HTR-8/SVneo (cell line): ENCODE data around the gene POU2AF2.
"Not testable (repeated sequence)": the region's sequence is repeated elsewhere in the genome, so short reads cannot be mapped to it uniquely, and the experiment has no call there.

ENCODE experiments used
- DNase-seq: peaks from one replicate; pipeline ENCODE4 v3.0.0; 2011; ENCODE audit warnings: low spot score, mixed read lengths; ENCODE audit not compliant: insufficient read length
- FAIRE-seq: peaks from 2 replicates; lab custom pipeline; 2011; peaks lifted over from hg19 to GRCh38; lab: Jason Lieb, UNC

Gene POU2AF2

DNA sequence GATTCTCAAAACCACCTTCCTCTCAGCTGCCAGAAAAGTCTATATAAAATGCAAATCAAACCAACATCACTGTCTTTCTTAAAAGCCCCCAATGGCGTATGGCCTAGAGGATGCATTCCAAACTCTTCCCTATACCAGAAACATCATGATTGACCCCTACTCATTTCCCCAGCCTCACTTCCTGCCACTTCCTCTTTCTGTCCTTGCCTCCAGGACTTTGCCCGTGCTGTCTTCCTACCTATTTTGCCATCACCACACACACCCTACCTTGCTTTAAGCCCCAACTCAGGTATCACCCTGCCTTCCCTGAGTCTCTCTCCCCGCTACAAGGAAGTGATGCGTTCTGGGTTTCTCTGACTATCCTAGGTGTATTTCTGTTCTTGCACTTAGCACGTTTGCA lies 8.1 kb downstream of the POU2AF2 start:
- FAIRE-seq: no peak
- no peak for DNase-seq

DNA sequence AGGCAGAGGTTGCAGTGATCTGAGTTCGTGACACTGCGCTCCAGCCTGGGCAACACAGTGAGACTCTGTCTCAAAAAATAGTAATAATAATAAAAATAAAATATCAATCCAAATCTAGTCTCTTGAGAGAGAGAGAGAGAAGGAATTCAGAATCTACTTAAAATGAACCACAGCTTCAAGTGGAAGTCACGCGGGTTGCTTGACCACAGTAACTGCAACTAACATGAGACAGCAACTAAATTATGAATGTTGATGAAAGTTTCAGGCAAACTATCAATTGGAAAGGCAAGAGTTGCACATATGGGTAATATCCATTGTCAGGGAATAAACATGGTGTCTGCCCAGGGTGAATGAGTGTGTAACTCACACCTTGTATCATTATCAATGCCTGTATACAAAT lies 12.5 kb downstream of the POU2AF2 start:
- FAIRE-seq (no peak), DNase-seq (no peak)

DNA sequence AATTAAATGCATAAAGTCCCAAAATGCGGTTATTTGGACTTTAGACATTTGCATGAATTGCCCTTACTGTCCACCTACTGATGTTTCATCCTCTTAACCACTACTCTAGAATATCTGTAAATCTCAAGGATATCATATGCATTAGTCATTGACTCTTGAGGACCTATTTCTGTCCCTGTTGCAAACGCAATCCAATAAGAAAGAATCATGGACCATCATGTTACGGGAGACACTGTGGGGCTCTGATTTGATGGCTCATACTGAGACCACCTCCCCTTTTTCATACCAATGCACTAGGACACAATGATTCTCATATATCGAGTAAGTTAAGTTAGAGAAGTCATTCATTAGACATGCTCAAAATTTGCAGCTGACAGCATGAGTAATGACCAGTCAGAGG lies 14.4 kb downstream of the POU2AF2 start:
- FAIRE-seq (no peak), DNase-seq (no peak)

DNA sequence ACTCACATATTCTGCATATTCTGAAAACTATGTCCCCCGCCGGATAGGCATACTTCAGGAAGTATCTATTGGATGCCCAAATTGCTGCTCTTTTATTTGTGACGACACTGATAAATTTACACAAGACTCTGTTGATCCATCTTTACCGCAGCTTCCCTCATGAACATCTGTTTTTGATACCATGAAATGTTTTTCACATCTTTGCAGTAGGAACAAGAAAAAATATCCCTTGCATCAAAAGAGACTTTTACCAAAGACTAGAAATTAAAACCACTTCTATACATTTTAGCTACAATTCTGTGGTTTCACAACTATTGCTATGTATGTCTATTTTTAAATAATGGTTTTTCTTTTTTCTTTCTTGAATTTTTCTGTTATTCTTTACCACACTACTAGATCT lies 15.3 kb downstream of the POU2AF2 start:
- DNase-seq (no peak), FAIRE-seq (no peak)

DNA sequence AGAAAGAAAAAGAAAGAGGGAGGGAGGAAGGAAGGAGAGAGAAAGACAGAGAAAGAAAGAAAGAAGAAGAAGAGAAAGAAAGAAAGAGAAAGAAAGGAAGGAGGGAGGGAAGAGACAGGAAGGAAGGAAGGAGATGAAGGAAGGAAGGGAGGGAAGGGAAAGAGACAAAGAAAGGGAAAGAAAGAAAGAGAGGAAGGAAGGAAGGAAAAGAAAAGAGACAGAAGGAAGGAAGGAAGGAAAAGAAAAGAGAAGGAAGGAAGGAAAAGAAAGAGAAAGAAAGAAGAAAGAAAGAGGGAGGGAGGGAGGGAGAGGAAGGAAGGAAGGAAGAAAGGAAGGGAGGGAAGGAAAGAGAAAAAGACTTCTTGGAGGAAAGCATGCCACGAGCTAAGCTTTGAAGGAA lies 19.1 kb downstream of the POU2AF2 start:
- DNase-seq (no peak), FAIRE-seq (no peak)

DNA sequence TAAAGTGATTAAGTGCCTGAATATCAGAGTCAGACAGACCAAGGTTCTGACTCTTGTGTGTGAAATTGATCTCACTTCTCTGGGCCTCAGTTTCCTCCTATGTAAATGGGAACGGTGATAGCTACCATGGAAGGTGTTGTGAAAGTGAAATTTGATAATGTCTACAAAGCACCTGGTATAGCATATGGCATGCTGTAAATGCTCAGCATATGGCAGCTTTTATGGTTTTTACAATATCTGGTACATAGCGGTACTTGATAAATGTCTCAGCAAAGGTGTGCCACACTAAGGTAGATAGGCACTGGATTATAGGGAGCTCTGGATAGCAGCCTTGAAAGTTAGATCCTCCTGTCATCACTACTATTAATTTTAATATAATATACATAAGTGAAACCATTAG lies 19.9 kb downstream of the POU2AF2 start:
- DNase-seq: no peak
- FAIRE-seq: no peak

DNA sequence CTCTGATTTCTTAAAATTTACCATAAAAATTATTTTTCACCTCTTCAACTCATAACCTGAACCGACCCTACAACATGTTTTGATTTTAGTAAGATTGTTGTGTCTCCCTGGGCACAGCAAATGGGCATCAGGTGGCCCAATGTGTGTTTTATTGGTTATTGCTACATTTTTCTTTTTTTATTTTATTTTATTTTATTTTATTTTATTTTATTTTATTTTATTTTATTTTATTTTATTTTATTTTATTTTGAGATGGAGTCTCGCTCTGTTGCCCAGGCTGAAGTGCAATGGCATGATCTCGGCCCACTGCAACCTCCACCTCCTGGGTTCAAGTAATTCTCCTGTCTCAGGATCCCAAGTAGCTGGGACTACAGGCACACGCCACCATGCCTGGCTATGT lies 22.8 kb downstream of the POU2AF2 start:
- DNase-seq, FAIRE-seq: not testable (repeated sequence)

DNA sequence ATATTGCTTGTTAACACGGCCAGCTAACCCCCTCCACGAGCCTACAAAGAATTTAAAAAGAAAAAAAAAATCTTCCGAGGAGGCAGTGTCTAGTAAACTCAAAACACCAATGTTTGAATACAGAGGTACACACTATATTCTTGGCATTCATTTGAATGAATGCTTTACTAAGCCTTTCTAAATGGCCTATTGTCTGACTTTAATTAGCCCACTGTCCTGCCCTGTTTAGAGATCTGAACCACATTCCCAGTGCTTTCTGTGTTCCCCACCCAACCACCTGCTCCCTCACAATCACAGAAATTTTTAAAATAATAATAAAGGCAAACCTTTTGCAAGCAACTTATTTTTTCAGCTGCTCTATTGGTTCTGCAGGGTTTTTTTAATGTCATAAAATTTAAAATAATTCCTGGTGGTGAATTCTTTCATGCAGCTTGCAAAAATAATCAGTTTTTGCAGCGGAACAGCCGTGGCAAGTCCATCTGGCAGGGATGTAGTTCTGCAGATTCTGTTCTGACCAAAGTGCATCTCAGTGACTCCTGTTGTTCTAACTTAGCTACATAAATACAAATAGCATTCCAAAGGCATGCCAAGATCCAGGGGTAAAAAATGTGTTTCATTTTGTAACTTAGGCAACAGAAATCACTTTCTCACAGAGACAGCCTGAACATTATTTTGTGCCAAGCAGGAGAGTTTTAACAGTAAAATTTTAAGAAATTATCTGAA lies 23.8 kb downstream of the POU2AF2 start:
- FAIRE-seq: no peak

DNA sequence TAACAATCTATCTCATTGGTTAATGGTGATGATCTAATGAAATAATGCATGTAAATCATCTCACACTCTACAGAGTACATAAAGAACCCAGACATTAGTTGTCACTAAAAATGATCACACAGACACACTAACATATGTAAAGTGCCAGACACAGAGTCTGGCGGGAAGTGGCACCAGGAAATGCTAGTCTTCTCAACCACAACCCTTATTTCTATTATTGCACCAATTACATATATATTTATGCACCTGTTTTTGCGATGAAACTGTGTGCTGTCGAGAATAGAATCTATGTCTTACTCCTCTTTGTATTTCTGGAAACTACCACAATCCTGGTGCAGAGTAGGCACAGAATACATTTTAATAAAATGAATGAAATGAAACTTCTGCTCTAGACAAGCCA lies 26.9 kb downstream of the POU2AF2 start:
- FAIRE-seq (no peak), DNase-seq (no peak)

More for the DNA sequence above, 23.8 kb downstream of the POU2AF2 start:
- no peak for DNase-seq

DNA sequence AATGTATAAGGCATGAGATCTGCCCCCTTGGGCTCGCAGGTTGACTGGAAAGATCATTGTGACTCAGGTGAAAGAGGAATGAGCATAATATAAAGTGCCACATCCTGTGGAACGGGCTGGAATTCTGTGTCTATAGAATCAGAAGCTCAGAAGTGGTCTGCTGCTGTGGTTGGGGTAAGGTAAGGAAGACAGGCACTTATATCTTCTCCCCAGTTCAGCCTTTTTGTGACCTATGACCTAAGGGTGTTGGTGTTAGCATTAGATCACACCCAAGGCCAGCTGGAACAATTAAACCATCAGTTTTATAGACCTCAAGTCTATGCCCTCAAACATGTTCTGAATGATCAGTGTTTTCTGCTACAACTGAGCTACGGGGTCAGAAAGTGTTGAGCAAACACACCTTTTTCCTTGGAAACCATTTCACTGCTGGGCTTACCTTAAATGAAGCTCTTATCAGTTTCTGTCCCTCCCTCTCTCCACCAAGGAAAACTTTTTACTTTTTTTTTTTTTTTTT lies 37.1 kb downstream of the POU2AF2 start:
- FAIRE-seq: no peak
- no peak for DNase-seq

DNA sequence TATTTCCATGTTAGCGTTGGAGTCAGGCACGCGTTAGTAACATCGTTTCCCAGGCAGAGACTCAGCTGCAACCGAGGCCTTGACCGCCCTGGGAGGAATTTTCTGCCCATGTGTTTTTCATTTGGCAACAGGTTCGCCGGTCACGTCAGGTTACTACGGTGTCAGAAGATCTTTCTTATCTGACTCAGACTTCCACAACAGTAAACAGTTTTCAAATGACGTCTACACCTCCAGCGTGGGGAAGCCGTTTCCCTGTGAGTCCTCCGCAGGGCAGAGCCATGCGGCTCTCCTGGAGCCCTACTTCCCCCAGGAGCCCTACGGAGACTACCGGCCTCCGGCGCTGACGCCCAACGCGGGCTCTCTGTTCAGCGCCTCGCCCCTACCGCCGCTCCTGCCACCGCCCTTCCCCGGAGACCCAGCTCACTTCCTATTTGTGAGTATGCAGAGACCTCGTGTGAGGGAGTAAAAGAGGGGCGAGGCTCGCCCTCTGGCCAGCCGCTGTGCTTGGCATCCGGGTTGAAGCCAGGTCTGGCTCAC lies 38.5 kb downstream of the POU2AF2 start:
- FAIRE-seq: no peak
- DNase-seq: no peak

DNA sequence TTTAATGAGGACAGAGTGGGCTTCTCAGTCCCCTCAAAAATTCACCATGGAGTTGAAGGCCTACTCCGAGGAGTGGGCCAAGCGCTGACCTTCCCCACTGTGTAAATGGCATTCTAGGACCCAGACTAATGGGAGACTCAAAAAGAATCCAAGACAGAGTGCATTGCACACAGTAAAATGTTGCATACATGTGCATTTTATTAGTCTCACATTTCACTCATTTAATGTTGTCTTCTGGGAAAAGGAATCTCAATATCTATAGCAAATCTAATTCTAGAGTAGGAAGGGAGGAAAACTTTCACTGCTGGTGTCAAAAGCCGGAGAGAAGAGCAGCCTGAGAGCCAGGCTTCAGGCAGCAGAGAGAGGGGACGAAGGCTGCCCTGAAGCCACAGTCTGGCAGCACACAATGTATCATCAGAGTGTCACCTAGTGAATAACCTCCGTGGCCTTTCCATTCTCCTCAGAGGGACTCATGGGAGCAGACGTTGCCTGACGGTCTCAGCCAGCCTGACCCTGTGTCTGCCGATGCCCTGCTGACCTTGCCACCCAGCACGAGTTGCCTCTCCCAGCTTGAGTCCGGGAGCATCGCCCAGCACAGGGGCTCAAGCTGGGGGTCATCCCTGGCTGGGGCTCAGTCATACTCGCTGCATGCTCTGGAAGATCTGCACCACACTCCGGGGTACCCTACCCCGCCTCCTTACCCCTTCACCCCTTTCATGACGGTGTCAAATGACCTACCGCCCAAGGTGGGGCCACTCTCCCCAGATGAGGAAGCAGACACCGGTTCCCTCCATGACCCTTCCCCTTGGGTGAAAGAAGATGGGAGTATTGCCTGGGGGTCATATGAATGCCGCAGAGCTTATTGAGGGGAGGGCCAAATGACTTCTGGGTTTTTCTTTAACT lies 39.9 kb downstream of the POU2AF2 start:
- DNase-seq: no peak
- FAIRE-seq: no peak

DNA sequence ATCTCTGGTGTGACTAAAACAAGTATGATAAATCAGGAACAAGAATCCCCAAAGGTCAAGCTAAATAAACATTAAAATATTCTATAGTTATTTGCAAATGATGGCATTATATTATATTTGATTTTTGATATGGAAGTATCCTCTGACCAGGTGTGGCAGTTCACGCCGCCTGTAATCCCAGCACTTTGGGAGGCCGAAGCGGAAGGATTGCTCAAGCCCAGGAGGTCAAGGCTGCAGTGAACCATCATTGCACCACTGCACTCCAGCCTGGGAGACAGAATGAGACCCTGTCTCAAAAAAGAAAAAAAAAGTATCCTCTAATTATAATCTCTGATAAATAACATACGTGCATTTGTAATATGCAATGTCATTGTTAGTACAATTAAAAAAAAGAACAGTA lies 46.2 kb downstream of the POU2AF2 start:
- DNase-seq (no peak), FAIRE-seq (no peak)

DNA sequence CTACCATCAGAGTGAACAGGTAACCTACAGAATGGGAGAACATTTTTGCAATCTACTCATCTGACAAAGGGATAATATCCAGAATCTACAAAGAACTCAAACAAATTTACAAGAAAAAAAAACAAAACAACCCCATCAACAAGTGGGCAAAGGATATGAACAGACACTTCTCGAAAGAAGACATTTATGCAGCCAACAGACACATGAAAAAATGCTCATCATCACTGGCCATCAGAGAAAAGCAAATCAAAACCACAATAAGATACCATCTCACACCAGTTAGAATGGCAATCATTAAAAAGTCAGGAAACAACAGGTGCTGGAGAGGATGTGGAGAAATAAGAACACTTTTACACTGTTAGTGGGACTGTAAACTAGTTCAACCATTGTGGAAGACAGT lies 46.9 kb downstream of the POU2AF2 start:
- FAIRE-seq: not testable (repeated sequence)

DNA sequence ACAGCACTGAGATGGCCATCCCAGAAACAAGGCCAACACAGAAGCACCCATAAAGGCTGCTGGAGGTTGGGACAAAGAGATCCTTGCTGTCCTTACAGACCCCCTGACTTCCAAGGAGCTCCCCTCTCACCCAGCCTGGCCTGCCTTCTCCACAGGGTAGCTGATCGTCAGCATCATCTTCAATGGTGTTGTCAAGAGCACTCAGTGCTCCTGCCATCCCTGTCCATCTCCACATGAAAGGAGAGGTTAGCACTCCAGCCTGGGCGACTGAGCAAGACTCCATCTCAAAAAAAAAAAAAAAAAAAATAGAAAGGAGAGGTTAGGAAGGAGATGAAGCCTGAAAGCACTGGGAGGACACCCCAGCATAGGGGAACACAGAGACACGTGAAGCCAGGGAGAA lies 50.7 kb downstream of the POU2AF2 start:
- DNase-seq (no peak), FAIRE-seq (no peak)

More for the DNA sequence above, 46.9 kb downstream of the POU2AF2 start:
- DNase-seq: not testable (repeated sequence)

DNA sequence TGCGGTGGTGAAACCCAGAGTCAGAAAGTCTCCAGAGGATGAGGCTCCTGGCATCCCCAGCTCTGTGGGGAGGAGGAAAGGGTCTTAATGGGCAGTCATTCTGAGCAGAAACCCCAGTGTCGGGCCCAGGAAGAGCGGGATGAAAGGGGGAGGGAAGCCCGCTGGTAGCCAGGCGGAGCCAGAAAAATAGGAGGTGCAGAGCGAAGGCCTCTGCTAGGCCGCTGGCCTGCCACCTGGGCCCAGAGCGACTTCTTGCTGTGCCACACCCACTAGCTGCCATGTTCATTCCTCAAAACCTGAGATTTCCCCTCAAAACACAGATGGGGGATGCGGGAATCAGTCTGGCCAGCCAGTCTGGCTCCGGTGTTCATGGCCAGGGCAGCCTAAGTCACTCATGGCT lies 52.2 kb downstream of the POU2AF2 start:
- DNase-seq (no peak), FAIRE-seq (no peak)

DNA sequence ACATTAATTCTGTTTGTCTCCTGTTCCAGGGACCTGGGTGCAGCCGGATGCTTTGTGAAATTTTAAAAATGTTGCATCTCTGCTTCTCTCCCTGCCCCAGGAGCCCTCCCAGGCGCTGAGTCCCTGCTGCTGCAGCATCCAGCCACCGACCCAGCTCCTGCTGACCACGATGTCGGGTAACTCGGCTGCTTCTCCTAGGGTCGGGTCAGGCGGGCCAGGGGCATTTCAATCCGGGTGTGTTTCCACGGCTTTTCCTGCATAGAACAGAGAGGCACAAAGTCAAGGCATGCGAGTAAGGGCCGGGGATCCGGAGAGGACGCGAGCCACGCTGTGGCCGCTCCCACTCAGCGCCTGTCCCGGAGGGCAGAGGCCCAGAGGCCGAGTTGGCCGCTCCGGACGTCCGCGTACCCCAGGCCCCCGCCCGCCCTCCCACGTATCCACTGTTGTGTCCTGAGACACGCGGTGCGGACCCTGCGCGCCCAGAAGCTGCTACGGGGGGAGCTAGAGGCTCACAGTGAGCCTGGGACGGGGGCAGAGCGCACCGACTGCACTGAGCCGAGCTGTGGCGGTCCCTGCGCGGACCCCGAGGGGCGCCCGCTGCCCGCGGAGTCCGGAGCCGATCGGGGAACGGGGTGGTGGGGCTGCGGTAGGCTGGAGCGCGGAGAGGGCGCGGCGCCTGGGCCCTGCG lies 53.0 kb downstream of the POU2AF2 start, which contains the start of gene POU2AF3:
Gene POU2AF3, plus strand, starts transcription at position 134 of the 688 bp plus-strand sequence. Its CDS starts 36 bp downstream, at position 170.
- FAIRE-seq: no peak
- DNase-seq: no peak

DNA sequence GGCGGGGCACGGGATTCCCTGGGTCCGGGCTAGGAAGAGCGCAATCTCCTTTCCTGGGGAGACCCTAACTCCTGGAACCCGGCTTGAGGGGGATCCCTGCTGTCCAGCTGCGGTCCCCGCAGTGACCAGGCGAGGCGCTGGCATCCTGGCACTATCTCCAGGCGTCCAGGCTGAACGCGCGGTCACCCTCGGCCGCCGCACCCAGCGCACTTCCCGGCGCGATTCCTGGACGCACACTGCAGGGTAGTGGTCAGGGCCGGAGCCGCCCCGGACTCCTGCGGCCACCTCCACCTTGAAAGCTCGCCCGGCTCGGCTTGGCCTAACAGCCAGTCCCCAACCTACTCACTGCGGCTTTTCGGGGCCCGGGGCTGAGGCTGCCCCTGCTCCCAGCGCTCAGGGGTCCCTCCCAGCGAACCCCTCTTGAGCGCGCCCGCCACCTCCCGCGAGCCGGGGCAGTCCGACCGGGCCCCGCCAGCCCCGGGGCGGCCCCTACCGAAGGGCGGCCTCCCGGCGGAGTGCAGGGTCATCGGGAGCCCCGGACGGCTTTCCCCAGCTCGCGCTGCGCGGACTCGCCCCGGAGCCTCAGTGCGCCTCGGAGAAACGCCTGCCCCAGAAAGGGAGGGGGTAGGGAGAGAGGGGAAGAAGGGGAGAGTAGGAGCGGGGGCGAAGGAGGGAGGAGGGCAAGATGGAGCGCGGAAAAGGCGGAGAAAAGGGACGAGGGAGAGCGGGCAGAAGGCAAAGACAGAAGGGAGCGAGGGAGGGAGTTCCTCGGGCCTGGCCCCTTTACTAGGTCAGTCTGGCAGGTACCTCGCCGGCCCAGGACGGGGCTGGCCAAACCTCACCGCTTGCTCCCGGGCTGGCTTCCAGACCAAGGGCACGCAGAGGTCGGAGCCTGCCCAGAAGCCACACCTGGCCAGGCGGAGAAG lies 53.8 kb downstream of the POU2AF2 start:
- FAIRE-seq (peak; percentile 71), DNase-seq (peak; percentile 84)

DNA sequence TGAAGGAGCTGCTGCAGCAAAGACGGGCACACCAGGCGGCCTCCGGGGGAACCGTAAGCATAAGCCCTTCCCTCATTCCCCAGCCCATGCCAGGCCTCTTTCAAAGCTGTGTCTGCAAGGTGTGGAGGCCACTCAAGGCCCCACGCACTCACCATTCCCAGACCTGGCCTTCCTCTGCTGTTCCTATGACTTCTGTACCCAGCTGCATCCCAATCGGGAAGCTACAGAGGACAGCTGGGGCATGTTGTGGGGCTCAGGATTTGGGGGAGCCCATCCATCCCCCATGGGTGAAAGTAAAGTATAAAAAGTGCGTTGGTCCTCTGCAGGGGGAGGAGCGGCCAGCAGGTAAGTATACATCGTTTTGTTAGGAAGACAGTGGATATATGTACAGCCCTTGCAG lies 55.0 kb downstream of the POU2AF2 start:
- DNase-seq (no peak), FAIRE-seq (no peak)
